ENCODE results near the gene CTU2. TPM values are rescaled to one million over a fixed set of nuclear protein-coding genes. Genes with fewer than 3 reads are reported as not detected.

The CTU2 gene
- total and polyA plus RNA-seq, 10 of the 15 experiments (the other 5 are each of a cell fraction or from before 2014, with no cell fraction given) = 0.32 to 44.5 (median 18.2) TPM

DNA sequence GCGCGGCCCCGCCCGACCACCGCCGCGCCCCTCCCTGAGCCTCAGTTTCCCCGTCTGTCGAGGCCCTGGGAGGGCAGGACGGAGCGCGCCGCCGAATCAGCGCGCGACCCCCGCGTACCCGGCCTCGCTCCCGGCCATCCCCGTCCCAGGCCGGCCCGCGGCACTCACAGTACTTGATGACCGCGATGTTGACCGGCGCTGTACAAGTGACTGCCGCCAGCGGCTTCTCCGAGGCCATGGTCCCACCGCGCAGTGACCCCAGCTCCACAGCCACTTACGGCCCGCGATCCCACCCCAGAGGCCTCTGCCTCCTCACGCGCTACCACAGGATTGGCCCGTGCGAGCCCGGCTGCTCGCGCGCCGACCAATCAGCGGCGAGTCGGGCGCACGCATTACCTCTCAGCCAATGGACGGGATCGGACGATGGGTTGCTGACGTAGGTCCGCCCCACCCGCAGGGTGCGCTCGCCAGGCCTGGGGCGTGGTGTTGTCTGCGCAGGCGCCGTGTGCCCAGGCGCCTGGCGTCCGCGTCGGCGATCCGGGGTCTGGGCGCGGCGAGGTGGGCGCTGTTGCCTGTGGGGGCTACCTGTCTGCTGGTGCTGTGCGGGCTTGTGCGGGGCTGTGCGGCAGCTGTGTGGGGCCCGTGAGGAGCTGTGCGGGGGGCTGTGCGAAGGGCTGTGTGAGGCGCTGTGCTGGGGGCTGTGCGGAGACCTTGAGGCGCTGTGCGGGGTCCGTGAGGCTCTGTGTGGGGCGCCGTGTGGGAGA lies 43.3 kb upstream of the CTU2 start, which contains the start of gene MVD (continued):
- TF ChIP-seq WRNIP1 (IDR thresholded peaks at IDR 0.05; ENCODE audit: borderline replicate concordance, low read depth, low read length) = no peak
- peak; percentile 51; the same call in 2 of the 3 replicates for TF ChIP-seq POU2F2 (IDR thresholded peaks at IDR 0.05; ENCODE audit: borderline replicate concordance, low read depth, low read length)
- peak; percentile 39; the same call in 1 of the 2 replicates for TF ChIP-seq HCFC1 (IDR thresholded peaks at IDR 0.05; ENCODE audit: low read length)
- TF ChIP-seq, protein P1, sequence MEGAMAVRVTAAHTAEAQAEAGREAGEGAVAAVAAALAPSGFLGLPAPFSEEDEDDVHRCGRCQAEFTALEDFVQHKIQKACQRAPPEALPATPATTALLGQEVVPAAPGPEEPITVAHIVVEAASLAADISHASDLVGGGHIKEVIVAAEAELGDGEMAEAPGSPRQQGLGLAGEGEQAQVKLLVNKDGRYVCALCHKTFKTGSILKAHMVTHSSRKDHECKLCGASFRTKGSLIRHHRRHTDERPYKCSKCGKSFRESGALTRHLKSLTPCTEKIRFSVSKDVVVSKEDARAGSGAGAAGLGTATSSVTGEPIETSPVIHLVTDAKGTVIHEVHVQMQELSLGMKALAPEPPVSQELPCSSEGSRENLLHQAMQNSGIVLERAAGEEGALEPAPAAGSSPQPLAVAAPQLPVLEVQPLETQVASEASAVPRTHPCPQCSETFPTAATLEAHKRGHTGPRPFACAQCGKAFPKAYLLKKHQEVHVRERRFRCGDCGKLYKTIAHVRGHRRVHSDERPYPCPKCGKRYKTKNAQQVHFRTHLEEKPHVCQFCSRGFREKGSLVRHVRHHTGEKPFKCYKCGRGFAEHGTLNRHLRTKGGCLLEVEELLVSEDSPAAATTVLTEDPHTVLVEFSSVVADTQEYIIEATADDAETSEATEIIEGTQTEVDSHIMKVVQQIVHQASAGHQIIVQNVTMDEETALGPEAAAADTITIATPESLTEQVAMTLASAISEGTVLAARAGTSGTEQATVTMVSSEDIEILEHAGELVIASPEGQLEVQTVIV (IDR thresholded peaks at IDR 0.05; ENCODE audit: borderline replicate concordance, partially characterized antibody) = peak; percentile 94
- TF ChIP-seq SP1 (IDR thresholded peaks at IDR 0.05; ENCODE audit: low read depth, low read length) = peak; percentile 95
- TF ChIP-seq, protein P2, sequence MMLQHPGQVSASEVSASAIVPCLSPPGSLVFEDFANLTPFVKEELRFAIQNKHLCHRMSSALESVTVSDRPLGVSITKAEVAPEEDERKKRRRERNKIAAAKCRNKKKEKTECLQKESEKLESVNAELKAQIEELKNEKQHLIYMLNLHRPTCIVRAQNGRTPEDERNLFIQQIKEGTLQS (IDR thresholded peaks at IDR 0.05; ENCODE audit: borderline replicate concordance, extremely low read depth, low read depth, low read length) = no peak
- TF ChIP-seq CBX3 (IDR thresholded peaks at IDR 0.05; ENCODE audit: borderline replicate concordance, low read depth) = no peak
- TF ChIP-seq SREBF2 (IDR thresholded peaks at IDR 0.05; ENCODE audit: low read length) = peak; percentile 66; the same call in 1 of the 2 replicates
- TF ChIP-seq, protein P3, sequence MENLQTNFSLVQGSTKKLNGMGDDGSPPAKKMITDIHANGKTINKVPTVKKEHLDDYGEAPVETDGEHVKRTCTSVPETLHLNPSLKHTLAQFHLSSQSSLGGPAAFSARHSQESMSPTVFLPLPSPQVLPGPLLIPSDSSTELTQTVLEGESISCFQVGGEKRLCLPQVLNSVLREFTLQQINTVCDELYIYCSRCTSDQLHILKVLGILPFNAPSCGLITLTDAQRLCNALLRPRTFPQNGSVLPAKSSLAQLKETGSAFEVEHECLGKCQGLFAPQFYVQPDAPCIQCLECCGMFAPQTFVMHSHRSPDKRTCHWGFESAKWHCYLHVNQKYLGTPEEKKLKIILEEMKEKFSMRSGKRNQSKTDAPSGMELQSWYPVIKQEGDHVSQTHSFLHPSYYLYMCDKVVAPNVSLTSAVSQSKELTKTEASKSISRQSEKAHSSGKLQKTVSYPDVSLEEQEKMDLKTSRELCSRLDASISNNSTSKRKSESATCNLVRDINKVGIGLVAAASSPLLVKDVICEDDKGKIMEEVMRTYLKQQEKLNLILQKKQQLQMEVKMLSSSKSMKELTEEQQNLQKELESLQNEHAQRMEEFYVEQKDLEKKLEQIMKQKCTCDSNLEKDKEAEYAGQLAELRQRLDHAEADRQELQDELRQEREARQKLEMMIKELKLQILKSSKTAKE (IDR thresholded peaks at IDR 0.05; ENCODE audit: low read depth, poor library complexity, severe bottlenecking) = no peak
- peak; percentile 37; the same call in 1 of the 2 replicates for TF ChIP-seq TCF3 (IDR thresholded peaks at IDR 0.05; ENCODE audit: borderline replicate concordance, insufficient read depth, low read depth, low read length)
- 0 out of 3 replicates have a peak, but pooled peaks of 1 of the 2 experiments have one; percentile 20 for TF ChIP-seq EGR1 (IDR thresholded peaks at IDR 0.05; ENCODE audit: borderline replicate concordance in 1 of 2, low read depth in 2 of 2, low read length in 2 of 2)
- TF ChIP-seq ZSCAN29 (IDR thresholded peaks at IDR 0.05) = no peak
- TF ChIP-seq NR2F1 (conservative IDR thresholded peaks at IDR 0.05) = peak; percentile 91
- TF ChIP-seq SUPT20H (IDR thresholded peaks at IDR 0.05; ENCODE audit: borderline replicate concordance, control insufficient read depth, low read depth, low read length) = no peak
- TF ChIP-seq FOXM1 (IDR thresholded peaks at IDR 0.05; ENCODE audit: low read depth, low read length) = no peak
- peak; percentile 94 for TF ChIP-seq GATAD2B (conservative IDR thresholded peaks at IDR 0.05; ENCODE audit: low read depth)
- no peak for TF ChIP-seq BRCA1 (IDR thresholded peaks at IDR 0.05; ENCODE audit: low read depth, low read length)
- no peak; the same call in 1 of the 2 replicates for TF ChIP-seq JUND (IDR thresholded peaks at IDR 0.05; ENCODE audit: low read depth, low read length)
- no peak for TF ChIP-seq MTA3 (IDR thresholded peaks at IDR 0.05; ENCODE audit: borderline replicate concordance, low read length)
- peak; percentile 97 for TF ChIP-seq LARP7 (IDR thresholded peaks at IDR 0.05)
- no peak for TF ChIP-seq GABPA (IDR thresholded peaks at IDR 0.05; ENCODE audit: low read depth)
- 0 out of 2 replicates have a peak, but pooled peaks have one; percentile 84 for TF ChIP-seq SMARCA5 (IDR thresholded peaks at IDR 0.05)
- no peak for TF ChIP-seq MEF2B (IDR thresholded peaks at IDR 0.05; ENCODE audit: partially characterized antibody, poor library complexity, severe bottlenecking)
- TF ChIP-seq BCL11A (IDR thresholded peaks at IDR 0.05; ENCODE audit: low read depth, low read length) = no peak
- TF ChIP-seq ZBED1 (IDR thresholded peaks at IDR 0.05; ENCODE audit: borderline replicate concordance) = no peak
- peak; percentile 90 for TF ChIP-seq HDGF (IDR thresholded peaks at IDR 0.05)

All from GM12878 (cell line).